Left lobe of liver (tissue), 2 donors: ENCODE measurements around the gene KDR. TPM values are rescaled to one million over a fixed set of nuclear protein-coding genes. Genes with fewer than 3 reads are reported as not detected.

Experiments used
- ATAC-seq: fragments of 200-7000 bp; cut with Tn5 transposase; one replicate; pipeline ENCODE4 v1.9.1; 2020; ENCODE audit warnings: mild to moderate bottlenecking, moderate library complexity
- DNase-seq: peaks from one replicate; pipeline ENCODE4 v3.0.0-alpha.2; 2020; ENCODE audit warnings: low spot score
- total RNA-seq: library from RNA; stranded (reverse); gene quantifications from one replicate; pipeline ENCODE4 v1.2.1, GENCODE V29; 2021
- donor health status: DM: no; HTN: no; CAD: no; lungs with moderate emphysema.
- donor health status: DM: no; HTN: yes; CAD: no.

The KDR gene
- total RNA-seq, 1 donor from 2014 or later, result 13.5 TPM

- no peak for ATAC-seq
- no peak for DNase-seq
Observed at GRCh38 chr4:55124322-55125076, 896 bp downstream of the KDR start.

GRCh38 chr4:55123791-55124190 lies 1.6 kb downstream of the KDR start:
- DNase-seq (no peak), ATAC-seq (no peak)

DNA sequence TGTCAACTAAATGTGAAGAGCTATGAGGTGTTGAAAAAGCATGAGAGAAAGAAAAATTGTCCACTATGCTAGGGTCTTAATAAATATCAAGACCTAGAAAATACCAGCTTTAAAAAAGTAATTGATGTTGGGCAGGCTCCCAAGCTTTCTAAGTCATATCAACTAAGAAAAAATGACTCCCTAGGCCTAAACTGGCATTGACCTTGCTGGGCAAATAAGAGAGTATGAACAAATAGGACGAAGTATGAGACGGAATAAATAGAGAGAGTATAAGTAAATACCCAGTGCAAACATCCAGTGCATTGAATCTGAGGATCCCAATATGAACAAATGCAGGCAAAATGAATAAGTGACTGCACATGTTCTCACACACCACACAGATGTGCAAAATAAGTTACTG lies 3.2 kb downstream of the KDR start:
- no peak for ATAC-seq

DNA sequence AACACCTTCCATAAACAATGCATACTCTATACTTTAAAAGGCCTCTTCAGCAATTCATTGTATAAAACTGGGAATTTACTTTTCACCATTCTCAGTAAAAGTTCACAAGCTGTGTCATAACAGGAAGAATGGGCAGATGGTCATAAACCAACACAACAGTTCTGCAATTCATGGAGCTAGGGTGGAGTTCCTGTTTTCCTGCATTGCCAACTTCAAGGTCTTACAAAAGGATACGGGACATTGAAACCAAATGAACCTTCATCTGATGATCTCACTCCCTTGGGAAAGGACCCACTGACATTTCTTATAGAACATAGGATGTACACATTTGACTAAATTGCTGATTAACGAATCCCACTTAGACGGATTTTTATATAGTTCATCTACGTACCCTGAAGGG lies 4.1 kb downstream of the KDR start:
- ATAC-seq (no peak), DNase-seq (no peak)

More for the DNA sequence above, 3.2 kb downstream of the KDR start:
- DNase-seq, result no peak

- DNase-seq, result no peak
- no peak for ATAC-seq
Observed at GRCh38 chr4:55118397-55118796, 7.0 kb downstream of the KDR start.

DNA sequence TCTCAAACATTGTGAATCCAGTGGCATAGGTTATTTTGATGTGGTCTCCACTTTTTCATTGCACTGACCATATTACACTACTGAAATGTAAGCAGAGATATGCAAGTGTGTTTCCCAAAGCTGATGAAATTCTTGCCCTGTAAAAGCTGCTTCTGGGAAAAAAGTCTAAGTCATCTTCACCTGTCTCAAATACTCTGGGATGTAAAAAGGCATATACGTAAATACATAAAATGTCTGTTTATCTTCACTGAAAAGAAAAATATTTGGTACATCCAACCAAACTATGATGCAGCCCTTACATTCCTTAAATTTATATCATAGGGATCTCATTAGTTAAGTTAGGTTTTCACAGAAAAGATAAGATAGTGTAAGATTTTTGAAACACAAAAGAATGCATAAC lies 7.9 kb downstream of the KDR start:
- ATAC-seq (no peak), DNase-seq (no peak)

DNA sequence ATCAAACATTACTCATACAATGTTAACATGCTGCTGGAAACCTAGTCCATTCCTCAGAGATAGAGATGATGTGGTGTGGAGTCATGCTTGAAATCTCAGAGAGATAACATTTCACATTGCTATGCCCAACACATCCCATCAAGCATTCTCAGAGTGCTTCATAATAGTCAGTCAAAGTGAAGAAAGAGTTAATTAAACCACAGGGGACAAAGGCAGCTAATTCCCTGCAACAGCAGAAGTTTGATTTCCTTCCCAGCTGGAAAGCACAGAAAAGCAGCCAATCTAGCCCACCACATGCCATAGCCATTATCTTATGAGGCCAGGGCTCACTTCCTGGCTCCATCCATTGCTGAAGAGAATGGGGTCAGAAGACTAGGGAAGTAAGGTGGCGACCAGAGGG lies 8.9 kb downstream of the KDR start:
- ATAC-seq (no peak), DNase-seq (no peak)

GRCh38 chr4:55111601-55112000 lies 13.8 kb downstream of the KDR start:
- ATAC-seq (no peak), DNase-seq (no peak)

GRCh38 chr4:55110131-55110530 lies 15.3 kb downstream of the KDR start:
- no peak for ATAC-seq
- DNase-seq, result no peak

- no peak for ATAC-seq
- DNase-seq, result no peak
Observed at GRCh38 chr4:55107054-55107453, 18.3 kb downstream of the KDR start.

GRCh38 chr4:55103224-55103623 lies 22.2 kb downstream of the KDR start:
- DNase-seq (no peak), ATAC-seq (no peak)

GRCh38 chr4:55099816-55100215 lies 25.6 kb downstream of the KDR start:
- no peak for DNase-seq
- no peak for ATAC-seq

- DNase-seq, result no peak
- ATAC-seq, result no peak
Observed at GRCh38 chr4:55098456-55099204, 26.8 kb downstream of the KDR start.

- DNase-seq, result no peak
- no peak for ATAC-seq
Observed at GRCh38 chr4:55096619-55097018, 28.8 kb downstream of the KDR start.

DNA sequence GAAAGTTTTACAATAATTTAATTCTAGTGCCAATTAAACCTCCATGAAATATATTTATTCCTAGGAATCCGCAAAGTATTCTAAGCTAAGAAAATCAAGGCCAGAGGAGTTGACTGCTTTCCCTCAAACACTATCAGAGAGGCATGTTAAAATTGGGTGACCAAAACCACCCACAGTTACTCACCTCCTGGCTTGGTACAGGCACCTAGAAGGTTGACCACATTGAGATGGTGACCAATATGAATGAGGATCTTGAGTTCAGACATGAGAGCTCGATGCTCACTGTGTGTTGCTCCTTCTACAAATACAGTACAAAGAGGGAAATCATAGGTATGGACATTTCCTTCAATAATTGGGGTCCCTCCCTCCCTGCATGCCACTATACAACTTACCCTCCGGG lies 29.4 kb downstream of the KDR start:
- ATAC-seq, result no peak
- no peak for DNase-seq

DNA sequence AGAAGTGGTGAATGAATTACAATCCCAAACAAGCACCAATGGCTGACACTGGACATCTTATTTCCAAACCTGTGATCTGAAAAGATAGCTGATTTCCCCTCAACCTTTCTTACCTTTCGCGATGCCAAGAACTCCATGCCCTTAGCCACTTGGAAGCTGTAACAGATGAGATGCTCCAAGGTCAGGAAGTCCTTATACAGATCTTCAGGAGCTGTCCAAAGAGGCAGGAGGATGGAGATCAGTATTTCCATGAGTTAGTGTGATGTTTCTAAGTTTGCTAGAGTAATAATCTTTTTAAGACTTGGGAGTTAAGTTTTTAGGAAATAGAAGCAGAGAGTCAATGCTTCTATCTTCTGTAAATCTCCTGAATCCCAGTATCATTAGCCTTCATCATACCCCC lies 32.9 kb downstream of the KDR start:
- no peak for DNase-seq
- ATAC-seq, result no peak

GRCh38 chr4:55089916-55090315 lies 35.5 kb downstream of the KDR start:
- ATAC-seq (no peak), DNase-seq (no peak)

GRCh38 chr4:55087913-55088260 lies 37.5 kb downstream of the KDR start:
- DNase-seq (no peak), ATAC-seq (no peak)

DNA sequence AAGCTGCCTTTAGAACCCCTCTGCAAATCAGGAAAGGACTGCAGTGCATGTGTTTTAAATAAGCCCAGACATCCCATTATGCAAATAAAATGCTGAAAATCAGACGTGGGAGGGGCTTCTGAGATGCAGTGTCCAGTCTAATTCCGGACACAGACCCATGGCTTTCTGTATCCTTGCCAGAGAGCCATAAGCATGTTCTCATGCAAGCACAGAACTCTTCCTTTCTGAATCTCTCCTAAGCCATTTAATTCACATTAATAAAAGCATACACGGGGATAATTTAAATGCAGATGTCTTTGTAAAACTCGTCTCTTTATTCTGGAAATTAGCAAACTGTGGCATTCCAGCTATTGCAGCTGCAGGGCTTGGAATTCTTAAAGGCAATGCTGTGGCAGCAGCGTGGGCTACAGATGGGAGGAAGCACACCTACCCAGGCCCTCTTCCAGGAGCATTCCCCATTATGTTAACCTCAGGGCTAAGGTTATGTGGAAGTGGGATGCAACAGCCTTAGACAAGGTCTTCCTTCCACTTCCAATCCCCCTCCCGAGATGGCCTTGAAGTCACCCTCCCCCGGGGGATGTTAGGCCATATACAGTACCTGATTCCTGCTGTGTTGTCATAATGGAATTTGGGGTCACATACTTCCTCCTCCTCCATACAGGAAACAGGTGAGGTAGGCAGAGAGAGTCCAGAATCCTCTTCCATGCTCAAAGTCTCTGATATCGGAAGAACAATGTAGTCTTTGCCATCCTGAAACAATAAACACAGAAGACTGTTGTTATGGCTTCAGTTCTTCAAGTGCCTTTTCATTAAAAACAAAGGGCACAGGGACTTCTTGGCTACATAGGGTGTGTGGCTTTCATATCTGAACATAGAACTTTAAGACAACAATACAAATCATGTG lies 38.1 kb downstream of the KDR start:
- ATAC-seq, result no peak
- DNase-seq, result no peak

GRCh38 chr4:55086578-55086977 lies 38.8 kb downstream of the KDR start:
- ATAC-seq (no peak), DNase-seq (no peak)

- no peak for ATAC-seq
Observed at GRCh38 chr4:55083735-55084134, 41.7 kb downstream of the KDR start.

DNA sequence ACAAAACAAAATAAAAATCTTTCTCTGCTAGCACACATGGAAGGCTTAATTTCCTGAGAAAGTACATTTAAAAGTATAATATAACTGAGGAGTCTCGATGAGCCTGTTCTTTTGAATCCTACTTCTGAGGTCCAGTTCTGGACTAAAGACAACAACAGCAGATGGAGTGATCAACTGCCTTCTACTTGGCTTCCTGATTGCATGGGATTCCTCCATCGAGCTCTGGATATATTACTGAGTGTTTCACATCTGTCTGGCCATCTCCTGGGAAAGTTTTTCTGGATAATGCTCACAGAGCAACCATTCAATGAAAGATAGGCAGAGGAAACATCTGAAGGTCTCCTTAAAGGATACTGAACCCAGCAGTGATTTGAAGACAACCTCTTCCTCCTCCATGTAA lies 42.6 kb downstream of the KDR start:
- DNase-seq, result no peak
- no peak for ATAC-seq

More at GRCh38 chr4:55083735-55084134, 41.7 kb downstream of the KDR start:
- no peak for DNase-seq
